Esophagus squamous epithelium (tissue), 4 donors: ENCODE results near the gene CXCL8.
"Not testable (repeated sequence)": the region's sequence is repeated elsewhere in the genome, so short reads cannot be mapped to it uniquely, and the experiment has no call there.

Experiments used
- POLR2A ChIP-seq, 4 donors: fragments of 450-650 bp; IDR thresholded peaks; one replicate each; pipeline ENCODE4 v1.6.1; 2017; ENCODE audit warnings: antibody characterized with exemption in 4 of 4, mild to moderate bottlenecking in 4 of 4, moderate library complexity in 3 of 4
- TF ChIP-seq, protein P1 (sequence below), 6 experiments: fragments of 450-650 bp in 4 of 6; fragments of 200-600 bp in 2 of 6; sonication (generic) in 2 of 6; IDR thresholded peaks; one replicate each; pipeline ENCODE4 v1.5.1; 2016 to 2019; ENCODE audit warnings: antibody characterized with exemption in 6 of 6, mild to moderate bottlenecking in 4 of 6, moderate library complexity in 4 of 6

DNA sequence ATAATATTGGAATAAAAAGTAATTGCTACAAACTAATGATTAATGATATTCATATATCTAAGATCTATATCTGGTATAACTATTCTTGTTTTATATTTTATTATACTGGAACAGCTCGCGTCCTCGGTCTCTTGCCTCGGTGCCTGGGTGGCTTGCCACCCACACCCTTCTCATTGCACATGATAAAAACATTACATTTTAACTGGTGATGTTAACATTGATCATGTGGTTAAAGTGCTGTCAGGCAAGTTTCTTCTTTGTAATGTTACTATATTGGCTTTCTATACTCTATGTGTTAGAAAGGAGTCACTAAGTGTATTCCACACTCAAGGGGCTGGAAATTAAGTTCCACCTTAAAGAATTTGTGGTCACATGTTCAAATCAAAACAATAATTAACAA lies 34.0 kb downstream of the CXCL8 start:
- TF ChIP-seq POLR2A (IDR thresholded peaks at IDR 0.05), result not testable (repeated sequence)
- TF ChIP-seq, protein P1, sequence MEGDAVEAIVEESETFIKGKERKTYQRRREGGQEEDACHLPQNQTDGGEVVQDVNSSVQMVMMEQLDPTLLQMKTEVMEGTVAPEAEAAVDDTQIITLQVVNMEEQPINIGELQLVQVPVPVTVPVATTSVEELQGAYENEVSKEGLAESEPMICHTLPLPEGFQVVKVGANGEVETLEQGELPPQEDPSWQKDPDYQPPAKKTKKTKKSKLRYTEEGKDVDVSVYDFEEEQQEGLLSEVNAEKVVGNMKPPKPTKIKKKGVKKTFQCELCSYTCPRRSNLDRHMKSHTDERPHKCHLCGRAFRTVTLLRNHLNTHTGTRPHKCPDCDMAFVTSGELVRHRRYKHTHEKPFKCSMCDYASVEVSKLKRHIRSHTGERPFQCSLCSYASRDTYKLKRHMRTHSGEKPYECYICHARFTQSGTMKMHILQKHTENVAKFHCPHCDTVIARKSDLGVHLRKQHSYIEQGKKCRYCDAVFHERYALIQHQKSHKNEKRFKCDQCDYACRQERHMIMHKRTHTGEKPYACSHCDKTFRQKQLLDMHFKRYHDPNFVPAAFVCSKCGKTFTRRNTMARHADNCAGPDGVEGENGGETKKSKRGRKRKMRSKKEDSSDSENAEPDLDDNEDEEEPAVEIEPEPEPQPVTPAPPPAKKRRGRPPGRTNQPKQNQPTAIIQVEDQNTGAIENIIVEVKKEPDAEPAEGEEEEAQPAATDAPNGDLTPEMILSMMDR (IDR thresholded peaks at IDR 0.05), result not testable (repeated sequence)
